ENCODE data around the gene BNC2.

The BNC2 gene

GRCh38 chr9:16680975-16681651, 189.4 kb downstream of the BNC2 start:
- FAIRE-seq = no peak

GRCh38 chr9:16680541-16680940, 189.9 kb downstream of the BNC2 start:
- no peak for DNase-seq (ENCODE audit: insufficient read length, low spot score)
- no peak for FAIRE-seq

More at GRCh38 chr9:16680975-16681651, 189.4 kb downstream of the BNC2 start:
- DNase-seq (ENCODE audit: insufficient read length, low spot score) = no peak

- DNase-seq (ENCODE audit: insufficient read length, low spot score) (no peak), FAIRE-seq (no peak)
Measured at GRCh38 chr9:16679327-16679821, 191.1 kb downstream of the BNC2 start.

- FAIRE-seq = no peak
- no peak for DNase-seq (ENCODE audit: insufficient read length, low spot score)
Measured at GRCh38 chr9:16676519-16676918, 194.0 kb downstream of the BNC2 start.

- FAIRE-seq (no peak), DNase-seq (ENCODE audit: insufficient read length, low spot score) (no peak)
Measured at GRCh38 chr9:16675131-16675530, 195.3 kb downstream of the BNC2 start.

- DNase-seq (ENCODE audit: insufficient read length, low spot score) (no peak), FAIRE-seq (no peak)
Measured at GRCh38 chr9:16673171-16673570, 197.3 kb downstream of the BNC2 start.

- DNase-seq (ENCODE audit: insufficient read length, low spot score) (no peak), FAIRE-seq (no peak)
Measured at GRCh38 chr9:16672501-16672900, 198.0 kb downstream of the BNC2 start.

- DNase-seq (ENCODE audit: insufficient read length, low spot score) (no peak), FAIRE-seq (no peak)
Measured at GRCh38 chr9:16671591-16672137, 198.8 kb downstream of the BNC2 start.

GRCh38 chr9:16670791-16671190, 199.7 kb downstream of the BNC2 start:
- DNase-seq (ENCODE audit: insufficient read length, low spot score) (no peak), FAIRE-seq (no peak)

GRCh38 chr9:16668734-16669295, 201.7 kb downstream of the BNC2 start:
- DNase-seq (ENCODE audit: insufficient read length, low spot score) (no peak), FAIRE-seq (no peak)

- DNase-seq (ENCODE audit: insufficient read length, low spot score) = no peak
- FAIRE-seq = no peak
Measured at GRCh38 chr9:16664211-16664610, 206.3 kb downstream of the BNC2 start.

- no peak for FAIRE-seq
- no peak for DNase-seq (ENCODE audit: insufficient read length, low spot score)
Measured at GRCh38 chr9:16661816-16662215, 208.7 kb downstream of the BNC2 start.

- FAIRE-seq (no peak), DNase-seq (ENCODE audit: insufficient read length, low spot score) (no peak)
Measured at GRCh38 chr9:16659096-16659495, 211.4 kb downstream of the BNC2 start.

GRCh38 chr9:16656432-16657169, 213.9 kb downstream of the BNC2 start:
- FAIRE-seq = no peak
- no peak for DNase-seq (ENCODE audit: insufficient read length, low spot score)

GRCh38 chr9:16654596-16655126, 215.8 kb downstream of the BNC2 start:
- no peak for FAIRE-seq

GRCh38 chr9:16653491-16654399, 216.7 kb downstream of the BNC2 start:
- no peak for FAIRE-seq
- DNase-seq (ENCODE audit: insufficient read length, low spot score) = no peak

More at GRCh38 chr9:16654596-16655126, 215.8 kb downstream of the BNC2 start:
- DNase-seq (ENCODE audit: insufficient read length, low spot score) = no peak

GRCh38 chr9:16652582-16652981, 217.9 kb downstream of the BNC2 start:
- FAIRE-seq (no peak), DNase-seq (ENCODE audit: insufficient read length, low spot score) (no peak)

- DNase-seq (ENCODE audit: insufficient read length, low spot score) = no peak
- no peak for FAIRE-seq
Measured at GRCh38 chr9:16651446-16651964, 219.0 kb downstream of the BNC2 start.

- no peak for FAIRE-seq
- no peak for DNase-seq (ENCODE audit: insufficient read length, low spot score)
Measured at GRCh38 chr9:16645970-16646369, 224.5 kb downstream of the BNC2 start.

All from HTR-8/SVneo (cell line).